ENCODE data around the gene POMP. TPM values are rescaled to one million over a fixed set of nuclear protein-coding genes. Genes with fewer than 3 reads are reported as not detected.

POMP gene
- total RNA-seq, 1 donor from 2014 or later = 49.7 TPM

DNA sequence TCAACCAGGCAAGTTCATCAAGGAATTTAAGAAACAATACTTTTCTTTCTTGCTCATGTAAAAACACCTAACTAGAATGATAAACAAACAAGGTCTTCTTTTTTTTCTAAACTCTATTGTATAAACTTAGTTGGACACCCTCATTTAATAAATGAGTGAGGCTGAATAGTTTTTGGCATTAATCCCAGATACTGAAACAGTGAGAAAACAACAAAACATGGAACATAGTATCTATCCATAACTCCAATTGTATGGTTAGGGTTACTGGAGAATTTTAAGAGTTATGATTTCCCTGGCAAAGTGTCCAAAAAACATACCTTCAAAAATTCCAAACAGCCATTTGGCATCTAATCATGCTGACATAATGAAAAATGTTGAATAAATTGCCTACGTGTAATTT lies 5.8 kb upstream of the POMP start:
- no peak for TF ChIP-seq CTCF (IDR thresholded peaks at IDR 0.05; ENCODE audit: unreplicated experiment)
- no peak for DNase-seq (ENCODE audit: low spot score in 2 of 2, unreplicated experiment in 2 of 2)
- Mint-ChIP-seq H3K9me3 (no peaks in the 10 kb centered on the region), H3K4me1 (peaks cover 53% of the 10 kb centered on the region), H3K36me3 (peaks cover 4% of the 10 kb centered on the region), H3K27me3 (ENCODE audit: low read depth) (no peaks in the 10 kb centered on the region), H3K27ac (peak overlapping the region; percentile 47), H3K4me3 (no peak overlapping the region)

DNA sequence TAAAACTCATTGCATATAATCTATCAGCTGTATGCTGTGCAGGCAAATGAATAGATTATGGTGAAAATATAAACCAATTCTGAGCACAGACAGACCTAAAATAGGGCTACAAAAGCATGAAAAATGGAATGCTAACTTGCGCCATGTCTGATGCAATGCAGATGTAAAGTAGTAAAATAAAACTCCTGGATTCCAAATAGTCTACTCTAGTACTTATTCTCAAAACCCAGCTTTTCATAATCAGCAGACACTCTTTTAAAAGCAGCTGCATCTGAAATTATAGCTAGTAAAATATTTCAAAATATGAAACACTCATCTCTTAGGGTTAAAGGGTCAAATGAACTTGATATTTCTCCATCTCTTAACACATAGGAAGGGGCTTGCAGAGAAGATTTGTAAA lies 4.7 kb upstream of the POMP start:
- peaks cover 53% of the 10 kb centered on the region for H3K4me1 Mint-ChIP-seq
- no peak overlapping the region for H3K27ac Mint-ChIP-seq
- H3K27me3 Mint-ChIP-seq (ENCODE audit: low read depth) = no peaks in the 10 kb centered on the region
- no peak for TF ChIP-seq CTCF (IDR thresholded peaks at IDR 0.05; ENCODE audit: unreplicated experiment)
- DNase-seq (ENCODE audit: low spot score in 2 of 2, unreplicated experiment in 2 of 2) = no peak
- H3K9me3 Mint-ChIP-seq = no peaks in the 10 kb centered on the region
- peaks cover 4% of the 10 kb centered on the region for H3K36me3 Mint-ChIP-seq
- H3K4me3 Mint-ChIP-seq = no peak overlapping the region

GRCh38 chr13:28655561-28655960 lies 3.4 kb upstream of the POMP start:
- H3K27ac Mint-ChIP-seq = no peak overlapping the region
- H3K4me3 Mint-ChIP-seq = no peak overlapping the region
- no peak for DNase-seq (ENCODE audit: low spot score in 2 of 2, unreplicated experiment in 2 of 2)
- no peaks in the 10 kb centered on the region for H3K9me3 Mint-ChIP-seq
- TF ChIP-seq CTCF (IDR thresholded peaks at IDR 0.05; ENCODE audit: unreplicated experiment) = no peak
- H3K27me3 Mint-ChIP-seq (ENCODE audit: low read depth) = no peaks in the 10 kb centered on the region
- H3K36me3 Mint-ChIP-seq = no peaks in the 10 kb centered on the region
- peaks cover 63% of the 10 kb centered on the region for H3K4me1 Mint-ChIP-seq

DNA sequence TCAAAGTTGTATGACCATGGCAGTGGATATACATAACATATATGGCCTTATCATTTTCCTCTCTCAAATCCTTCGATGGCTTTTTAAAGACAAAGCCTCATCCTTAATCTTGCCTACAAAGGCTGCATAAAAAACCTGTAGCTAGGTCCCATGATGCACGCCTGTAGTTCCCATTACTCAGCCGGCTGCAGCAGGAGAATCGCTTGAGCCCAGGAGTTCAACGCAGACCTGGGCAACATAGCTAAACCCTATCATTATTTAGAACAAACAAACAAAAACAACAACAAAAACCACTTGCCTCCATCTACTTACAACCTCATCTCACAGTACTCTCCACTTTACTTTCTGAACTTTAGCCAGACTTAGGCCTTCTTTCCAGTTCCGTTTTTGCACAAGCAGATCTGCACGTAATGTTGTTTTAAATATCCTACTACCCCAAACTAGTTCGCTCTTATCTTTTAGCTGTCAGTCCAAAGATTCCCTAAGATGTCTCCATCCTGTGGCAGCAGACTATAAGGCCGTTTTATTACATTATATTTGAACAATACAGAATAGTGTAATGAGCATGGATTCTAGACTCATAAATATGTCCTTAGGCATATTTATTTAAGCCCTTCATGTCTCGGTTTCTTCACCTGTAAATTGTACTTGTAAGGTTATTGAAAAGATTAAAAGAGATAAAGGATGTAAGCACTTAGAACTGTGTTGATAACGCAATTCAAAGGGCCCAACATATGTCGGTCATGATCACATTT lies 969 bp upstream of the POMP start:
- DNase-seq (ENCODE audit: low spot score in 2 of 2, unreplicated experiment in 2 of 2) = no peak
- no peaks in the 10 kb centered on the region for H3K9me3 Mint-ChIP-seq

DNA sequence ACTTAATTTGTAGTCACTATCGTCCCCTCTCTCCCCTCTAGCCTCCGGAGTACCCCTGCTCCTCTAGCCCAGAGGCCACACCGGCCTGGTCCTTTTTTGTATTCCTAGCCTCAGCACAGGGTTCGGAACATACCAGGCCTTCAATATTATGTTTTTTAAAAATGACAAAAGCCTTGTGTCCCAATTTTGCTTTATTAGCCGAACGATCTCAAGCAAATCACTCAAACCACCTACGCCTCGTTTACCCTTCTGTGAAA lies 463 bp upstream of the POMP start:
- H3K4me3 Mint-ChIP-seq = peak overlapping the region; percentile 95
- H3K4me1 Mint-ChIP-seq = peaks cover 51% of the 10 kb centered on the region
- H3K27ac Mint-ChIP-seq = peak overlapping the region; percentile 95
- no peak for DNase-seq (ENCODE audit: low spot score in 2 of 2, unreplicated experiment in 2 of 2)
- H3K9me3 Mint-ChIP-seq = no peaks in the 10 kb centered on the region
- TF ChIP-seq CTCF (IDR thresholded peaks at IDR 0.05; ENCODE audit: unreplicated experiment) = no peak
- H3K27me3 Mint-ChIP-seq (ENCODE audit: low read depth) = no peaks in the 10 kb centered on the region
- H3K36me3 Mint-ChIP-seq = peaks cover 2% of the 10 kb centered on the region

More for the DNA sequence above, 969 bp upstream of the POMP start:
- peak overlapping the region; percentile 95 for H3K27ac Mint-ChIP-seq
- peak overlapping the region; percentile 95 for H3K4me3 Mint-ChIP-seq
- H3K27me3 Mint-ChIP-seq (ENCODE audit: low read depth) = no peaks in the 10 kb centered on the region
- TF ChIP-seq CTCF (IDR thresholded peaks at IDR 0.05; ENCODE audit: unreplicated experiment) = no peak
- H3K36me3 Mint-ChIP-seq = peaks cover 2% of the 10 kb centered on the region
- H3K4me1 Mint-ChIP-seq = peaks cover 55% of the 10 kb centered on the region

GRCh38 chr13:28659621-28659970 lies 666 bp downstream of the POMP start:
- no peak for TF ChIP-seq CTCF (IDR thresholded peaks at IDR 0.05; ENCODE audit: unreplicated experiment)
- peaks cover 3% of the 10 kb centered on the region for H3K36me3 Mint-ChIP-seq
- no peak for DNase-seq (ENCODE audit: low spot score in 2 of 2, unreplicated experiment in 2 of 2)

More at GRCh38 chr13:28659621-28659970, 666 bp downstream of the POMP start:
- H3K27me3 Mint-ChIP-seq (ENCODE audit: low read depth) = no peaks in the 10 kb centered on the region
- peaks cover 45% of the 10 kb centered on the region for H3K4me1 Mint-ChIP-seq
- peak overlapping the region; percentile 95 for H3K27ac Mint-ChIP-seq
- no peaks in the 10 kb centered on the region for H3K9me3 Mint-ChIP-seq
- H3K4me3 Mint-ChIP-seq = peak overlapping the region; percentile 95
